Body of pancreas (tissue), 4 donors: Measurements from ENCODE around the gene SLC25A23.
A peak's percentile ranks its signal among the peaks of the same experiment; 100 is the strongest.

Experiments used
- CTCF ChIP-seq, 7 experiments: fragments of 450-650 bp in 4 of 7; fragments of 200-600 bp in 3 of 7; sonication (generic) in 3 of 7; IDR thresholded peaks; one replicate each; pipeline ENCODE4 v1.5.1; 2016 to 2019; ENCODE audit warnings: antibody characterized with exemption in 7 of 7
- POLR2A ChIP-seq, 3 donors: fragments of 450-650 bp; IDR thresholded peaks; one replicate each; pipeline ENCODE4 v1.6.1; 2016; ENCODE audit warnings: antibody characterized with exemption in 3 of 3, mild to moderate bottlenecking in 2 of 3

- TF ChIP-seq CTCF (IDR thresholded peaks at IDR 0.05) (peak in 2 of 7 experiments; percentile 3 to 11), POLR2A (IDR thresholded peaks at IDR 0.05) (no peak)
Observed at GRCh38 chr19:6458695-6459261, 814 bp downstream of the SLC25A23 start.
